HepG2 (cell line): ENCODE measurements around the gene ARHGAP26. TPM values are rescaled to one million over a fixed set of nuclear protein-coding genes. Genes with fewer than 3 reads are reported as not detected.

Experiments
- ATF6 ChIP-seq: sonication (generic); formaldehyde crosslinking; conservative IDR thresholded peaks from 2 replicates; pipeline ENCODE4 v1.4.0; 2020; ENCODE audit warnings: missing genetic modification reagents
- FOSL2 ChIP-seq: sonication (generic); formaldehyde crosslinking; IDR thresholded peaks from 2 replicates; pipeline ENCODE4 v1.4.0; 2020; ENCODE audit warnings: missing genetic modification reagents
- FOXA3 ChIP-seq: IDR thresholded peaks from 2 replicates; pipeline ENCODE4 v1.6.1; 2016; ENCODE audit warnings: missing genetic modification reagents, missing compliant biosample characterization
- GATA4 ChIP-seq: sonication (generic); IDR thresholded peaks from 2 replicates; pipeline ENCODE4 v1.6.1; 2016; ENCODE audit warnings: antibody characterized with exemption, low read depth, borderline replicate concordance
- GTF3A ChIP-seq: sonication (generic); formaldehyde crosslinking; conservative IDR thresholded peaks from 2 replicates; pipeline ENCODE4 v1.4.0; 2020; ENCODE audit warnings: mild to moderate bottlenecking, missing genetic modification reagents
- HOXD1 ChIP-seq: sonication (generic); formaldehyde crosslinking; IDR thresholded peaks from 2 replicates; pipeline ENCODE4 v1.5.0; 2020; ENCODE audit warnings: missing genetic modification reagents
- MTA3 ChIP-seq: sonication (generic); formaldehyde crosslinking; IDR thresholded peaks from 2 replicates; pipeline ENCODE4 v1.4.0; 2020; ENCODE audit warnings: missing genetic modification reagents
- NCOA5 ChIP-seq: sonication (generic); formaldehyde crosslinking; IDR thresholded peaks from 2 replicates; pipeline ENCODE4 v1.4.0; 2020; ENCODE audit warnings: missing genetic modification reagents
- PHF21A ChIP-seq: sonication (generic); formaldehyde crosslinking; IDR thresholded peaks from 2 replicates; pipeline ENCODE4 v1.5.0; 2020; ENCODE audit warnings: mild to moderate bottlenecking, missing genetic modification reagents
- RXRB ChIP-seq: IDR thresholded peaks from 2 replicates; pipeline ENCODE4 v1.6.1; 2016; ENCODE audit warnings: borderline replicate concordance, missing genetic modification reagents, missing compliant biosample characterization
- SRSF9 ChIP-seq: fragments of 200-400 bp; formaldehyde crosslinking; IDR thresholded peaks from 2 replicates; pipeline ENCODE4 v1.6.1; 2018; ENCODE audit warnings: borderline replicate concordance, mild to moderate bottlenecking, low read depth, low read length; ENCODE audit not compliant: insufficient read depth, poor library complexity, severe bottlenecking
- ZGPAT ChIP-seq: IDR thresholded peaks from 2 replicates; pipeline ENCODE4 v1.6.1; 2016; ENCODE audit warnings: mild to moderate bottlenecking
- ZNF383 ChIP-seq: sonication (generic); formaldehyde crosslinking; IDR thresholded peaks from 2 replicates; pipeline ENCODE4 v1.4.0; 2020; ENCODE audit warnings: missing genetic modification reagents, mild to moderate bottlenecking, borderline replicate concordance
- ZNF567 ChIP-seq: sonication (generic); formaldehyde crosslinking; IDR thresholded peaks from 2 replicates; pipeline ENCODE4 v1.8.1; 2023; ENCODE audit warnings: mild to moderate bottlenecking, missing genetic modification reagents, borderline replicate concordance
- ZNF766 ChIP-seq: sonication (generic); formaldehyde crosslinking; IDR thresholded peaks from 2 replicates; pipeline ENCODE4 v1.5.0; 2020; ENCODE audit warnings: missing genetic modification reagents, borderline replicate concordance
- polyA plus RNA-seq, 8 experiments: library from polyadenylated mRNA; depleted of rRNA in 3 of 8; stranded (reverse) in 7 of 8; unstranded in 1 of 8; fragments of >200 nt; fragmentation: Illumina TruSeq in 4 of 8; extraction: Trizol in 4 of 8; gene quantifications; 2 replicates each; pipeline versions ENCODE4 v1.2.1 to v1.2.3, GENCODE V29; 2011 to 2016; ENCODE audit warnings: low read depth in 4 of 8, missing spikeins in 1 of 8, mixed read lengths in 1 of 8; ENCODE audit not compliant: insufficient read depth in 1 of 8
- total RNA-seq, 5 experiments: library from RNA; depleted of rRNA; stranded (reverse); fragments of >200 nt; fragmentation: Illumina TruSeq; extraction: Trizol; gene quantifications; 2 replicates each; pipeline ENCODE4 v1.2.3, GENCODE V29; 2016; ENCODE audit warnings: low read depth in 1 of 5
- TF ChIP-seq, protein P1 (sequence below): sonication (generic); formaldehyde crosslinking; IDR thresholded peaks from 2 replicates; pipeline ENCODE4 v1.5.0; 2020; ENCODE audit warnings: missing genetic modification reagents
- TF ChIP-seq, protein P2 (sequence below): IDR thresholded peaks from 2 replicates; pipeline ENCODE4 v1.6.1; 2016; ENCODE audit warnings: low read depth, missing genetic modification reagents, missing compliant biosample characterization

The ARHGAP26 gene
- total and polyA plus RNA-seq, 2 of the 13 experiments (the other 11 are each of a cell fraction or from before 2014, with no cell fraction given): 9.6 to 18.2 TPM

DNA sequence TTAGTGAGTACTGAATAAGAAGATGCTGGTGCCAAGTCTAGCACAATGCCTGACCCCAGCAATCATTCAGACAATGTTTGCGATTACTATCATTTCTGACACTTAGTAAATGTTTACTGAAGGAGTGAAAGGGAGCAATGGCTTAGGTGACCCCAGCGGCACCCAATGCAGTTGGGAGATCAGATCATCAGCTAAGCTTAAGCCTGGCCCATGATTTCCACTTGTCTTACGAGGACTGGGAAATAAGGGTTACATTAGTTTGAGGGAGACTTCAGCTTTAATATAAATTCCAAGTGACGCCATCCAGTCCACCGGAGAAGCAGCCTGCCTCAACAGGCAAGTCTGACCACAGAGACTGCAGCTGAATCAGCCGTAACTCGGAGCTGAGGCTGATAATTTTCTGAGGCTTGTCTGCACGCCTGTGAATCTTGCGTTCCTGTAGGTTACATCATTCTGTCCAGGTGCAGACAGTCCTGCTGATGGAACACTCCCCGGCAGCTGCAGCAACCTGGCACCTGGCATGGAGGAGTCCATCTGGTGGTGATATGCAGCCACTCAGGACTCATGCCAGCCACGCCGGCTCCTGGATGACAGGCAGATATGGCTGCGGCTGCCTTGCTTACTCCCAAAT lies 49.4 kb upstream of the ARHGAP26 start (continued):
- TF ChIP-seq HOXD1 (peak; percentile 67; the same call in 1 of the 2 replicates), ZNF567 (no peak), FOSL2 (CRISPR knock-in tag) (0 out of 2 replicates have a peak, but pooled peaks have one; percentile 51), ATF6 (no peak), ZGPAT (CRISPR knock-in tag) (0 out of 2 replicates have a peak, but pooled peaks have one; percentile 25), ZNF383 (no peak), SRSF9 (no peak), ZNF766 (no peak), GTF3A (CRISPR knock-in tag) (no peak), RXRB (CRISPR knock-in tag) (peak; percentile 8; the same call in 1 of the 2 replicates), FOXA3 (CRISPR knock-in tag) (peak; percentile 59), NCOA5 (CRISPR knock-in tag) (no peak), MTA3 (no peak), GATA4 (no peak), PHF21A (CRISPR knock-in tag) (no peak)
- TF ChIP-seq, protein P1, sequence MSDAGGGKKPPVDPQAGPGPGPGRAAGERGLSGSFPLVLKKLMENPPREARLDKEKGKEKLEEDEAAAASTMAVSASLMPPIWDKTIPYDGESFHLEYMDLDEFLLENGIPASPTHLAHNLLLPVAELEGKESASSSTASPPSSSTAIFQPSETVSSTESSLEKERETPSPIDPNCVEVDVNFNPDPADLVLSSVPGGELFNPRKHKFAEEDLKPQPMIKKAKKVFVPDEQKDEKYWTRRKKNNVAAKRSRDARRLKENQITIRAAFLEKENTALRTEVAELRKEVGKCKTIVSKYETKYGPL (CRISPR knock-in tag): no peak
- TF ChIP-seq, protein P2, sequence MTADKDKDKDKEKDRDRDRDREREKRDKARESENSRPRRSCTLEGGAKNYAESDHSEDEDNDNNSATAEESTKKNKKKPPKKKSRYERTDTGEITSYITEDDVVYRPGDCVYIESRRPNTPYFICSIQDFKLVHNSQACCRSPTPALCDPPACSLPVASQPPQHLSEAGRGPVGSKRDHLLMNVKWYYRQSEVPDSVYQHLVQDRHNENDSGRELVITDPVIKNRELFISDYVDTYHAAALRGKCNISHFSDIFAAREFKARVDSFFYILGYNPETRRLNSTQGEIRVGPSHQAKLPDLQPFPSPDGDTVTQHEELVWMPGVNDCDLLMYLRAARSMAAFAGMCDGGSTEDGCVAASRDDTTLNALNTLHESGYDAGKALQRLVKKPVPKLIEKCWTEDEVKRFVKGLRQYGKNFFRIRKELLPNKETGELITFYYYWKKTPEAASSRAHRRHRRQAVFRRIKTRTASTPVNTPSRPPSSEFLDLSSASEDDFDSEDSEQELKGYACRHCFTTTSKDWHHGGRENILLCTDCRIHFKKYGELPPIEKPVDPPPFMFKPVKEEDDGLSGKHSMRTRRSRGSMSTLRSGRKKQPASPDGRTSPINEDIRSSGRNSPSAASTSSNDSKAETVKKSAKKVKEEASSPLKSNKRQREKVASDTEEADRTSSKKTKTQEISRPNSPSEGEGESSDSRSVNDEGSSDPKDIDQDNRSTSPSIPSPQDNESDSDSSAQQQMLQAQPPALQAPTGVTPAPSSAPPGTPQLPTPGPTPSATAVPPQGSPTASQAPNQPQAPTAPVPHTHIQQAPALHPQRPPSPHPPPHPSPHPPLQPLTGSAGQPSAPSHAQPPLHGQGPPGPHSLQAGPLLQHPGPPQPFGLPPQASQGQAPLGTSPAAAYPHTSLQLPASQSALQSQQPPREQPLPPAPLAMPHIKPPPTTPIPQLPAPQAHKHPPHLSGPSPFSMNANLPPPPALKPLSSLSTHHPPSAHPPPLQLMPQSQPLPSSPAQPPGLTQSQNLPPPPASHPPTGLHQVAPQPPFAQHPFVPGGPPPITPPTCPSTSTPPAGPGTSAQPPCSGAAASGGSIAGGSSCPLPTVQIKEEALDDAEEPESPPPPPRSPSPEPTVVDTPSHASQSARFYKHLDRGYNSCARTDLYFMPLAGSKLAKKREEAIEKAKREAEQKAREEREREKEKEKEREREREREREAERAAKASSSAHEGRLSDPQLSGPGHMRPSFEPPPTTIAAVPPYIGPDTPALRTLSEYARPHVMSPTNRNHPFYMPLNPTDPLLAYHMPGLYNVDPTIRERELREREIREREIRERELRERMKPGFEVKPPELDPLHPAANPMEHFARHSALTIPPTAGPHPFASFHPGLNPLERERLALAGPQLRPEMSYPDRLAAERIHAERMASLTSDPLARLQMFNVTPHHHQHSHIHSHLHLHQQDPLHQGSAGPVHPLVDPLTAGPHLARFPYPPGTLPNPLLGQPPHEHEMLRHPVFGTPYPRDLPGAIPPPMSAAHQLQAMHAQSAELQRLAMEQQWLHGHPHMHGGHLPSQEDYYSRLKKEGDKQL (CRISPR knock-in tag): 0 out of 2 replicates have a peak, but pooled peaks have one; percentile 20
